ENCODE data around the gene NOS1AP.

NOS1AP gene

DNA sequence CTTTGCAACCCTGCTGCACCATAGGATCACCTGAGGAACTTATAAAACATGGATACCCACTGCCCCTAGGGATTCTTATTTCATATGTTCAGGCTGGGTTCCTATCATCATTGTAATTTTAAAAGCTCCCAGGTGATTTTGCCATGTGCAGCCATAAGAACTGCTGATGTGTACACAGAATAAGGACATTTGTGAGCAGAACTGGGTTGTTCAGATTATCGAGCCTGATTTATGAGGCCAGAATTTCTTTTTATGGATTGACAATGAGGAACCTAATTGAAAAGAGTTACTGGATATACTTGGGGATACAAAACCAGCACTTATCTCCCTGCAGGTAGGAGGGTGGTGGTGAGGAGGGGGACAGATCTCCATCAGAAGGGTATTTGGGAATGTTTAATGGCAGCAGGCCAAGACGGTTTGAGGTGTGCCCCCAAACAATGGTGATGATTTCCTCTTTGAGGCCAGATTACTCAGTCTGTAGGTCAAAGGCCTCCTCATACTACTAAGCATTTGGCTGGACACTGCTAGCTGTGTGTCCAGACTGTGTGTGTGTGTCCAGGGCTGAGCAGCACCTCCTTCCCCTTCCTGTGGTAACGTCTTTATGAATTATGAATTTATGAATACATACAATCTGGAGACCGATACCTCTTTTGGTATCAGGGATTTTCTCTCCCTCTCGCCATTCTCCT is 18.9 kb downstream of the NOS1AP start:
- DNase-seq (ENCODE audit: low read depth in 2 of 2) = no peak

DNA sequence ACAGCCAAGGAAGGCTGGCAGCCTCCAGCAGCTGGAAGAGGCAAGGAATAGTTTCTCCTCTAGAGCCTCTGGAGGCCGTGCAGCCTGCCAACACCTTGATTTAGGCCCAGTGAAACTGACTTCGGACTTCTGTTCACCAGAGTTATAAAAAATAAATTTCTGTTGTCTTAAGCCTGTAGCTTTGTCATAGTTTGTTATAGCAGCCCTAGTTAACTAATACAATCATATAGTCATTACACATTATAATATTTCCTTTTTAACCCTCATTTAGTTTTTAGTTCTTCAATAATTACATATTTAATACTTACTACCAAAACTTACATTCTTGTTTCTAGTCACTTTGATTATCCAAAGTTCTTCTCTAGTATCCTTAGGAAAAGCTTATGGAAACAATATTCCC is 20.3 kb downstream of the NOS1AP start:
- no peak for DNase-seq (ENCODE audit: low read depth in 2 of 2)

DNA sequence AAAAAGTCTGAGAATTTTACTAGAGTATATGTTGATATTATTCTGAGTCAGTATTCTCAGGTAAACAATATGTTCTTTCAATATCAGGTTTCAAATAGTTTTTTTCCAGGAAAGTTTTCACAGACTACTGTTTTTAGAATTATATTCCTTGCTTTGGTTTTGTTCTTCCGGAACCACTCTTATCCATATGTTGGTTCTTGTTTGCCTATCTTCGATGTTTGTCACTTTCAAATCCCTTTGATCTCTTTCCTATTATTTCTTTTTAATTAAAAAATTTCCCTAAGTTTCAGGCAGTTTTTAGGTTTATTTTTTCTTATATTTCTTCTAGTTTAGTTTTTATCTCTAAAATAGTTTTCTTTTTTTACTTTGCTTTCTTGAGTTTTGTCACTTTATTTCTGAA is 20.9 kb downstream of the NOS1AP start:
- DNase-seq (ENCODE audit: low read depth in 2 of 2) = no peak

DNA sequence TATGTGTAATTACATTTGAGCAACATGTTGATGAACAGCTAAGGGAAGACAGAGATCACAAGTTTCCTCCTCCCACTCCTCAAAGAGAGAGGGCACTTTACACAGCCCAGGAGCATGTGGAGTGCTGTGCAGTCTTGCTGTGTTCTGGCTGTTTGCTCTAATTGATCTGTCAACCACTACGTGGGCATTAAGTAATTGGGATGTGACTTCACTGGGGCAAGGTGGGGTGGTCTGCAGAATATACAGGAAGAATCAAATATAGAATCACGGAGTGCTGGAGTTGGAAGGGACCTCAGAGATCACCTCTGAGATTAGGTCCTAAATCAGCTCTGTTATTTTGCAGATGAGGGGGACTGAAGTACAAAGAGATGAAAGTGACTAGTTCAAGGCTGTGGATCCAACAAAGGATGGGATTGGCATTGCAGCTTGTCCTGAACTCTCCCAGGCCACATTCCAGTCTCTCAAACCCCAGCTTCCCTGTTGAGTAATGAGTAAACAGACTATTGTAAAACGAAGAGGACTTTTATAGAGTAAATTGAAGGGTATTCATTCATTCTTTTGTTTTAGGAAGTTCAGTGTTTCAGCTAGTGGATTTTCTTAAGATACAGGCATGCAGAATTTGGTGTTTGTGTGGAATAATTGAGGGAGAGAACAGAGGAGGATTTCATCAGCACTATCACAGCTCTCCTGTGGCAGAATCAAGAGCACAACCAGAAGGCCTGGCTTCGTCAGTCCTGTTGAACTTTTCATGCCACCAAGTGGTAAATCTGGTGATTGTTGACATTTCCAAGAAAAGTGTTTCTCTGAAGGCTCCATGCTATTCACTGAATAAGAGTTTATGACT is 22.4 kb downstream of the NOS1AP start:
- no peak for DNase-seq (ENCODE audit: low read depth in 2 of 2)

DNA sequence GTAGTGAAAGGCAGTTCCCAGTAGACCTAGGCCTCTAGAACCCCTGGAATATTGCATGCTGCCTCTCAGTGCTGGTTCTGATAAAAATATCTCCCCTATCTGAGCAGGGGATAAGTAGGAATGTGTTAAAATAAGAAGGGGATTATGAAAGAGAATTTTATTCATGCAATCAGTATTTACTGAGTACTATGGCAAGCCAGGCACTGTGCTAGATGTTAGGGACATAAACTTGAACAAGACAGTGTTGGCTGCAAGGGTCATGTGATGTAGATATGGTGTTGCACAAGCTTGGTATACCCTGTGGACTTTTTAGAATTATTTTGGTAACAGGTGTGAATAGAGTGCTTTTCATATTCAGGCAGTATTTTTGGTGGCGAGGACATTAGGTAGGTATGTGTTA is 23.6 kb downstream of the NOS1AP start:
- no peak for DNase-seq (ENCODE audit: low read depth in 2 of 2)

DNA sequence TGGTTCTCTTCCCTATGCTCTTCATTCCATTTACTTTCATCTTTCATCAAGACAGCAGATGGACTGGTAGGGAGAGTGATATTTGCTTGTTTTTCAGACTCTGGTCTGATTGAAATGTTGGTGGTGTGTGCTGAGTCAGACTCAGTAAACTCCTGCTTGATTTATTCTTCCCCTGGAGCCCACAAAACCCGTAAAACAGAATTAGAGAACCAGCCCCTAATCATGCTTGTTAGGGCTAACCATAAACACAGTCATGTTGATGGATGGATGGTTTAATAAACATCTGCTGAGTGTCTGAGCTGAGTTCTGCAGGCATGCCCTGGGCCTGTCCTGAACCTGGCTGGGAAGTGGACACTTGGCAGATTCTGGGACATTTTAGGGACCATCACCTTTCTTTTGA is 24.8 kb downstream of the NOS1AP start:
- peak; percentile 5 to 8 for DNase-seq (ENCODE audit: low read depth in 2 of 2)

DNA sequence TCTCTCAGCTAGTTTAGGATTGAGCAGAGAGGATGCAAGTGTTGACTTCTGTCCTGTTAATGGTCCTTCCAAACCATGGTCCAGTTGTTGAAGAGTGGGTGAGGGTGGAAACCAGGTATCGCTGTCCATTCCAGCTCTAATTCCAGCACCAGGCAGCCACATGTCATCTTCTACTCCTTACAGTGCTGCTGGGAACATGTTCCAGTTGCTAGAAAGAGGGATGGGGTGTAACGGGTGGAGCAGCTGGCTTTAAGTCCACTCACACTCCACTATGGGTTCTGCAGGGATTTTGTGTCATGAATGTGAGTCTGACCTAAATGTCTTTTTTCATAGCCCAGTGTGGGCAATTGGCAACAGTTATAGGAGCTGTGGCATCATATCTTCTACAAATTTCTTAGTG is 25.2 kb downstream of the NOS1AP start:
- no peak for DNase-seq (ENCODE audit: low read depth in 2 of 2)

DNA sequence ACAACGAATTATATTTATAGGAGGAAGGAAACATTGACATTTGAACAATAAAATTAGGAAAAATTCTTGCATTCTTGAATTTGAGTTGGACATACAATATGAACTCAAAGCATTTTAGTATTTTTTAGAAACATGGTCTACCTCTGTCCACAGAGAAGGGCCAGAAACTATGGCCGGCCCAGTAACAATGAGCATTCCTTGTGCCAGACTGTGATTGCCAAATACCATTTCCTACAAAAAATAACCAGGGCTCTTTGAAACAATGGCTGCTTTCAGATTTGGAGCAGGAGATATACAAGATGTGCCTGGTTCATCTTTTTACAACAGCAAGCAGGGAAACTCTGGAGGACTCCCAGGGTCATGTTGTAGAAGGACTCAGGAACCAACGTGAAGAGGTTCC is 38.4 kb downstream of the NOS1AP start:
- no peak for DNase-seq (ENCODE audit: low read depth in 2 of 2)

DNA sequence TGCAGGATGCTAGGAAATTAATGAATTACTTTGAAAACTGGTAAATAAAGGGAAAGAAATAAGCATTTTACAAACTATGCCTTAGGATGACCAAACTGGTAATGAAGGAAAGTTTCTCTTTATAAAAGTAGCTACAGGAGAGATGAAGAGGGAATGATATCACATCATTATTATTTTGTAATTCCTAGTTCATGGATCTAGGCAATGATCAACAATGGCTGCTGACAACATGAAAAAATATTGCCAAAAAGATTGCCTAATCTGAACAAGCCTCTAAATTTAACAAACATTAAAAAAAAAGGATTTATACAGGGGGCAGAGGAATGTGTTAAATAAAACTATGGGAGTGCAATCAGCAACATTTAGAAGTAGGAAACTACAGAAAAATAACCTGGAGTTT is 38.9 kb downstream of the NOS1AP start:
- no peak for DNase-seq (ENCODE audit: low read depth in 2 of 2)

DNA sequence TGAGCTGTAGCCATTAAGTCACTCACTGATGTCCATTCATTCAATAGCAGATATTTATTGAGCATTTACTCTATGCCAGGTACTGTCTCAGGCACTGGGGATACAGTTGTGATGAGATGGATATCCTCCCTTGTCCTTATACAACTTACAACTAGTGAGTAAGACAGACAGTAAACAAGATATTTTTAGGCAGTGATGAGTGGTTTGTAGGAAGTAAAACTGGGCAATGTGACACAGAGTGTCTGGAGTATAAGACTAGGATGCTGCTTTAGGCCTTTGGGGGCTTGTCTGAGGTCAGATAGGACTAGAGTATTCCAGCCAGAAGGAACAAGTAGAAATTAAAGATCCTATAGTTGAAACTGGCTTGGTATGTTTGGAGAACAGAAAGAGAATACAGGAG is 41.4 kb downstream of the NOS1AP start:
- no peak for DNase-seq (ENCODE audit: low read depth in 2 of 2)

DNA sequence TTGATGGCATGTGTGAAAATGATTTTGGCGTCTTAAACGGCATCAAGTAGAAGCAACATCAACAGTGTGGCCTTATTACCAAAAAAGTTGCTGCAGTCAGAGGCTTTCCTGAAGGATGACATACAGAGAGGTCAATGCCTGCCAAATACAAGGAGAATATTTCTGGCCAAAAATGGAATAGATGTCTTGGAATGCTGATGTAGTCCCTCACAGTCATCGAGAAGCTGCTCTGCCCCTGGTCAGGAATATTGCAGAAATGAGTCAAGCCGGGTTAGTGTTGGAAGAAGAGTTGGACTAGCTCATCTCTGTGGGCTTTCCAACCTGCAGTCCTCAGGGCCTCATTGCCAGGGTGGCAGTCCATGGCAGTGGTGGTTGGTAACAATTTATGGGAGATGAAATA is 42.1 kb downstream of the NOS1AP start:
- DNase-seq (ENCODE audit: low read depth in 2 of 2) = no peak

DNA sequence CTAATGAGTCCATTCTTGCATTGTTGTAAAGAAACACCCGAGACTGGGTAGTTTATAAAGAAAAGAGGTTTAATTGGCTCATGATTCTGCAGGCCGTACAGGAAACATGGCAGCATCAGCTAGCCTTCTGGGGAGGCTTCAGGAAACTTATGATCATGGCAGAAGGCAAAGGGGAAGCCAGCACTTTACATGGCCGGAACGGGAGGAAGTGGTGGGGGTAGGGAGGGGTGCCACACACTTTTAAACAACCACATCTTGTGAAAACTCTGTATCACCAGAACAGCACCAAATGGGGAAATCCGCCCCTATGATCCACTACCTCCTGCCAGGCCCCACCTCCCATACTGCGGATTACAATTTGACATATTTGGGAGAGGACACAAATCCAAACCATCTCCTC is 43.9 kb downstream of the NOS1AP start:
- no peak for DNase-seq (ENCODE audit: low read depth in 2 of 2)

DNA sequence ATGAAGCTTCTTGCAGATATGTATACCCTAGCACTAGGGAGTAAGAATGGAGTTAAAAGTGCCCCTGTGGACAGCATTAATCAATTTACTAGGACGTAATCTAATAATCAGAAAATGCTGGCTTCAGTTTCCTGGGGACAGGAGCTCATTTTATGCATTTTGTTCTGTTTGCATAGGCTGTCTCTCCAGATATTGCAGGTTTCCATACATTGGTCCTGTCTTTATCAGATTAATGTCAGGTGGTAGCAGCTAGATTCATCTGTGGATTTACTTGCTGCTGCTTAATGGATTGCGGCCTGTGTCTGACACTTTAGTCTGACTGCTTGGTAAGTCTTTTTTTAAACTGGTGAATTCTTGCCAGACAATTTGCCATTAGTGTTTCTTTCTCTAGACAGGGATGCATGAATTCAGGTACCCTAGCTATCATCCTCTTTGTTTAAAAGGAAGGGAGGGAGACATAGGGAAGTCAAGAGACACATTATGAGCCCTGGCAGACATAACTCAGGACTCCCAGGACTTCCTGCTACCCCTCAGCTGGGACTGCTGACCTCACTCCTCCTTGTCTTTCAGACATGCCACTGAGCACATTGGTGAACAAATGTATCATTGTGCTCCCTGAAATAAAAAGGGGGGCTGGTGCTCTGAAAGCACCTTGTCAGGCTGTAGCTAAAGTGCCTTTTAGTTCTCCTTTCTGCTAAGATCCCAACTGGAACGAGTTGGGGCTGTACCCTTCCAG is 47.7 kb downstream of the NOS1AP start:
- no peak for DNase-seq (ENCODE audit: low read depth in 2 of 2)

DNA sequence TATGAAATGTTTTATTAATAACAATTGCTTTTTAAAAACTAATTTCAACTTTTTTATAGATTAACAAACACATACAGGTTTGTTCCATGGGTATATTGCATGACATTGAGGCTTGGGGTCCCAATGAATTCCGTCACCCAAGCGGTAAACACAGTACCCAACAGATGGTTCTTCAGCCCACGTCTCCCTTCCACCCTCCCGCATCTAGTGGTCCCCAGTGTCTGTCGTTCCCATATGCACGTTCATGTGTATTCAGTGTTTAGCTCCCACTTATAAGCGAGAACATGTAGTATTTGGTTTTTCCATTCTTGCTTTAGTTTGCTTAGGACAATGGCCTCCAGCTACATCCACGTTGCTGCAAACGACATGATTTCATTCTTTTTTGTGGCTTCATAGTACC is 48.6 kb downstream of the NOS1AP start:
- no peak for DNase-seq (ENCODE audit: low read depth in 2 of 2)

DNA sequence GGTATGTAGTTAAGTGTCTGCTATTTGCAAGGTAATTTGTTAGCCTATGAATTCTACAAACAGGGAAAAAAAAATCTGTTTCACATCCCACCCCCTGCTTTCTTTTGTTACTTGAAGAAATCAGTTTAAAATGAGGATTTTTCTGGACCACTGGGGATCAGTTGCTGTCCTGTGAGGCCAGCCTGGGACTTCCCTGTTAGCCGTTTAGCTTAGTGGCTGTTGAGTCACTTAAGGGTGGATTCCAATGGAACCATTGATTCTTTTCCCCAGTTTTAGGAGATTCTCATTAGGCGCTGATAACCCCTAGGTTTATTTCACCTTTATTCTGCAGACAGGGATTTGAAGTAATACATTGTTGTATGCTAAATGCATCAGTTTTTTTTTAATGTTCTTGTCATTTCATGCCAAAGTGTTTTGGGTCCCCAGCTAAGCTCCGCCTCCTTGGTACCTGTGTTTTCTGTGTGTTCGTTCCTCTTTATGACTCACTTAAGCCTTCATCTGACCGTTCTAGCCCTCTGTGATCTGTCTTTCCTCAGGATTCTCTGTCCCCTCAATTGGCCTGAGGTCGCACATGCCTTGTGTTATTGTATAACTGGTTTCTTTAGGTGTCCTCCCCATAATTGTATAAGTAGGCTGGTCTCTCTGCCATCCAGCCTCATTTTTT is 59.3 kb downstream of the NOS1AP start:
- DNase-seq (ENCODE audit: low read depth in 2 of 2) = no peak

DNA sequence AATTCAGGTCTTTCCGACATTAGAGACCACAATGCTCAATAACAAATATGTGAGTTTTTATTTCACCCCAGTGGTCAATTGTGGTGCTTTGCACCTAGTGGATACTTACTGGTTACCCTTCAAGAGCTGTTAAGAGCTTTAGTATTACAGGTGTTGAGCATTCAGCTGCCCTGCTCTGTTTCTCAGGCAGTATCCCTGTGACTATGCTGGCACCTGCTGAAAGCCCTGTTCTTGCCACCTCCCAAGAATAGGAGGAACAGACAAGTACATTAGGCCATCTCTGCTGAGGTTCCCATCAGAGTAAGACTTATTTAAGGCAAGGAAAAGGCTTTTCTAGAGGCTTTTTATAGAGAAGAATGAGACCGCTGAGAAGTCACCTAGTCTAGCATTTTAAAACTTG is 60.8 kb downstream of the NOS1AP start:
- no peak for DNase-seq (ENCODE audit: low read depth in 2 of 2)

DNA sequence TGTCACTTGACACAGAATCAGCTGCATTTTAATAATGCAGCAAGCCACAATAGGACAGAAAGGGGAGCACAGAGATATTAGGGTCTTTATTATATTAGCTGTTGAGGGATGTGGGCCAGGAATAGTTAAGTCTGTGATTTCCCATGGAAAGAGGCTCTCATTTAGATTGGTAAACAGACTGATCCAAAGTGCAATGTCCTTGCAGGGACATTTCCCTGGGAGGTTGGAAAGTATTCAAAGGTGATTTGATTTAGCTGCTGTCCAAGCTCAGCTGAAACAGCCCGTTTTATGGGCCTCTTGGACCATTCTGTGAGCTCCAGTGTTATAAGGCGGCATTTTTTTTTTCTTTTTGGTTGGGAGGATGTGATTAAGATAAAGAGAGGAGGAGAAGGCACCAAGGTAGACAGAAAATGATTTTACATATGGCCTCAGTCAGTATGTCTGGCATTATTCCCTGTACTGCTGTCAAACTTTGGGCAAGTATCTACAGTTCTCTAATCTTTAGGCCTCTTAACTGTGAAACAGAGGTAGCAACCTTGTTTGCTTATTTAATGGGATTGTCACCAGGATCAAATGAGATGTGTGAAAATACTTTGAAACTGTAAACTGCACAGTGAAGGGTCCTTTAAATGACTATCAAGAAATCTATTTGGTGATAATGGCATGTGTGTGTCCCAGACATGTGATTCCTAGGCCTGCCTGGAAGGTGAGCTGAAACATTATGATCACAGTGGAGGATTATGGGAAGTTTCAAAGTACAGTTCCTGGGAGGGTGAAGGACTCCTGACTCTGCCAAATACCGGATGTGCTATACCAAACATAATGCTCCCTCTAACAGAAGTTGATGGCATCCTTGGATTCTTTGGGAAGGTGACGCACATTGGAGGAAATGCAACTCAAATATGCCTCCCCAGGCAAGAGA is 62.2 kb downstream of the NOS1AP start:
- no peak for DNase-seq (ENCODE audit: low read depth in 2 of 2)

DNA sequence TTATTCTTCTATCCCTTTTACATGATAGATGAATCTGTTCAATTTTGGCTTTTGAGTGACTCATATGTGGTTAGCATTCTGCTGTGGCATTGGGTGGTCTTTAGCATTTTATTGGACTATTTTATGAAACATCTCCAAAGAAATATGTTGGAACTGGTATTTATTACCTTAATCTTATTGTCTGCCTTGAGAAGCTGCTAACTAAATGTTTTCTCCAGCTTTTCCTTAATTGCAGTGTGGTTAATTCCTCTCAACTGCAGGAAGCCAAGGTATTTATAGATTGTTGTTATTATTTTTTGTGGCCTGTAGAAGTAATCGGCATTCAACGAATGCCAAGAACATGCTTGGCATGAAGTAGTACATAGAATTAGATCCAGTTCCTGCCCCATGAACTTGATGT is 64.1 kb downstream of the NOS1AP start:
- DNase-seq (ENCODE audit: low read depth in 2 of 2) = peak; percentile 10 to 18

DNA sequence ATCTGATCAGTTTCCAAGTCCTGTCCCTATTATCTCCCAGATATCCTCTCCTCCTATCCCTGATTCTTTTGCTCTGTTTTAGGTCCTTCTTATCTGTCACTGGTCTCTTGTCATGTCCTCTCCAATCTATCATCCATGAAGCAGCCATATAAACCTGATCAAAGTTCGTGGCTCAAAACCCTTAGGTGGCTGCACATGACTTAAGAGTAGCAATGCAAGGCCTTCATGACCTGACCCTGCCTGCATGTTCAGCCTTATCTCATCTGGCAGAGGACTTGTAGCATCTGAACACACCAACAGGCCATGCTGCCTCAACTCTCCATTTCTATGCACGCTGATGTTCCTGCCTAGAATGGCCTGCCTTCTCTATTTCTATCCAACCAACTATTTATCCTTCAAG is 65.2 kb downstream of the NOS1AP start:
- DNase-seq (ENCODE audit: low read depth in 2 of 2) = no peak

DNA sequence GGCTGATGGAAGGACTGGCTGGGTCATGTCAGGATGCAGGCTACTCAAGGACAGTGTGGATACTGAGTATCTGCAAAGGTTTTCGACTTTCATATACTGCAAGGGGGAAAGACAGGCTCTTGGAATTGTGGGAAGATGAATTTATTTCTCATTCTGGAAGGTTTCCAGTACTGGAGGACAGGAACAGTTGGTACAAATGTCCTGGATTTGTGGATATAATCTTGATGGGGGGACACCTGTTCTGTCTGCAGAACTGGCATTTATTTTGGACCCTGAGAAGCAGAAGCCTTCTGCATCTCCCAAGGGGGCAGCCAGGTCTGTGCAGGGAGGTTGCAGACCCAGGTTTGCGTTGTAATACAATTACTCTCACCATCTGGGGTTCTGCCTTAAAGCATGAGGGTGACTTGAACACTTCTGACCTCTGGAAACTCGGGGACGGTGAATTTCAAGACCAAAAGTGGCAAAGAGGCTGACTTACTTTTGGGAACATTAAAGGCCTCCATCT is 65.8 kb downstream of the NOS1AP start:
- no peak for DNase-seq (ENCODE audit: low read depth in 2 of 2)

DNA sequence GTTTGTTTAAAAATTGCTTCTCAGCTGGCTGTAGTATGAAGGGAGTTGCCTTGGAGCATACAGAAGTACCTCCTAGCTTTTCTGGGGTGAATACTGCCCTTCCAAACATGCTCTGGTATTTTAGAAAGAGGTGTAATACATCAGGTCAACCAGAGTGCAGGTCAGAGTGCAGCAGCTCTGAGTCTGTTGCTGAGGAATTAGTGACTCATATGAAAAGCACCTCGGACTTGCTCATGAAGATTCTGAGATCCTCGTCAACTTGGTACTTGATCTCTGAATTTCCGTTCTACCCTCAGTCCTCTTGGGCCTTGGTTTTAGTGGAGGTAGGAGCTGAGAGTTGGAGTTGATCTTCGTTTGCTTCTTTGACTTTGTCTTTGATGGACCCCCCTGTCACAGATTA is 67.3 kb downstream of the NOS1AP start:
- peak; percentile 25 to 38 for DNase-seq (ENCODE audit: low read depth in 2 of 2)

All from fibroblast of skin of left quadriceps (primary cell).